Activated naive CD4-positive, alpha-beta T cell (primary cell): ENCODE results near the gene CD74.
"Not testable (repeated sequence)": the region's sequence is repeated elsewhere in the genome, so short reads cannot be mapped to it uniquely, and the experiment has no call there.

Experiments
- DNase-seq, 4 experiments: peaks; one replicate each; lab custom pipeline; 2025; lab: John Stamatoyannopoulos, UW

The CD74 gene

DNA sequence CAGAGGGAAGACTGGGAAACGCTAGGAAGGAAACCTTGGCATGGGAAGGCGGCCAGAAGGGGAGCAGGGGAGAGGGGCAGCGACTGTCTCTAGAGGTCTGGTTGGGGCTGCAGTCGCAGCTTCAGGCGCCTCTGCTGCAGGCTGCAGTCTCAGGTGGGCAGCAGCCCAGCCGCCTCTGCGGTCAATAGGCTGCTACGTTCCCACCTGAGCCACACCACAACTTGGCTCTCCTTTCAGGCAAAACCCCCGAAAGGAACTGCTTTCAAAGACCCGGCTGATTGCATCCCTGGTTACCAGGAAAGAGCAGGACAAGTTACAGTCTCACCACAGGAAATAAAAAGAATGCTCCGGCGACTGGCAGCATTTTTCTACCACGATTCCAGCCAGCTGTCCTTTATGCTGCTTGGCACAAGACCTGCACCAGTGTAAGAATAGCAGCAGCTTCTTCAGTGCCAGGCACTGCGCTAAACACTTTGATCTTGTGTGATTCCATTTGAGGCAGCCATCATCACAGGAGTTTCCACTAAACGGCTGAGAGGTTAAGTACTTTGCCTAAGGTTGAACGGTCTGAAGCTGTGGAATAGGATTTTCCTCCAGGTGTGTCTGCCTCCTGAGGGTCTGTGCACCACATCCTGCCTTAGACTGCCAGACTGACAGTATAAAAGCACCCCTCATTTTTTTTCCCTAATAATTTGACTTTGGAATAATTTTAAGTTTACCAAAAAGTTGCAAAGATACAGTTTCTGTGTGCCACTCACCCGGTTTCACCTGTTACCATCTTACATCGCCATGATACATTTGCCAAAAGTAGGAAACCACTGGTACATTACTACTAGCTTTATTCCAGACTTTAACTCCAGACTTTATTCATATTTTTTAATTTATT lies 29.3 kb upstream of the CD74 start:
- DNase-seq, result no peak

DNA sequence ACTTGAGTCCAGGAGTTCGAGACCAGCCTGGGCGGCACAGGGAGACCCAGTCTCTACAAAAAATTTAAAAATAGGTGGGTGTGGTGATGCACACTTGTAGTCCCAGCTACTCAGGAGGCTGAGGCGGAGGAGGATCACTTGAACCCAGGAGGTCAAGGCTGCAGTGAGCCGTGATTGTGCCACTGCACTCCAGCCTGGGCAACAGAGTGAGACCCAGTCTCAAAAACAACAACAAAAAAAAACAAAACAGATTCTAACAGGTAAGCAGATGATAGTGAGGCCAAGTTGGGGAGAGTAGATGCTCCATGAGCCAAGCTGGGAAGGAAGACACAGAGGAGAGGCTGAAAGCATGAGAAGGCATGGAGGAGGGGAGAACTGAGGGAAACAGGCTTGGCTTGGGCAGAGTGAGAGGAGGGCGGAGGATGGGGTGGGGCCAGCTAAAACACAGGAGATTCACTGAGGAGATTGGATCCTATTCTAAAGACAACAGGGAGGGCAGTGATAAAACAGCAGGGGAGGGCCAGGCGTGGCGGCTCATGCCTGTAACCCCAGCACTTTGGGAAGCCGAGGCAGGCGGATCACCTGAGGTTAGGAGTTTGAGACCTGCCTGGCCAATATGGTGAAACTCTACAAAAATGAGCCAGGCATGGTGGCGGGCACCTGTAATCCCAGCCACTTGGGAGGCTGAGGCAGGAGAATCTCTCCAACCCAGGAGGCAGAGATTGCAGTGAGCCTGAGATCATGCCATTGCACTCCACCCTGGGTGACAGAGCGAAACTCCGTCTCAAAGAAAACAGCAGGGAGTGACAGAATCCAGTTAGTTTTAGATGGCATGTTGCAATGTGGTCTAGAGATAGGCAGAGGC lies 28.5 kb upstream of the CD74 start:
- DNase-seq, result no peak

DNA sequence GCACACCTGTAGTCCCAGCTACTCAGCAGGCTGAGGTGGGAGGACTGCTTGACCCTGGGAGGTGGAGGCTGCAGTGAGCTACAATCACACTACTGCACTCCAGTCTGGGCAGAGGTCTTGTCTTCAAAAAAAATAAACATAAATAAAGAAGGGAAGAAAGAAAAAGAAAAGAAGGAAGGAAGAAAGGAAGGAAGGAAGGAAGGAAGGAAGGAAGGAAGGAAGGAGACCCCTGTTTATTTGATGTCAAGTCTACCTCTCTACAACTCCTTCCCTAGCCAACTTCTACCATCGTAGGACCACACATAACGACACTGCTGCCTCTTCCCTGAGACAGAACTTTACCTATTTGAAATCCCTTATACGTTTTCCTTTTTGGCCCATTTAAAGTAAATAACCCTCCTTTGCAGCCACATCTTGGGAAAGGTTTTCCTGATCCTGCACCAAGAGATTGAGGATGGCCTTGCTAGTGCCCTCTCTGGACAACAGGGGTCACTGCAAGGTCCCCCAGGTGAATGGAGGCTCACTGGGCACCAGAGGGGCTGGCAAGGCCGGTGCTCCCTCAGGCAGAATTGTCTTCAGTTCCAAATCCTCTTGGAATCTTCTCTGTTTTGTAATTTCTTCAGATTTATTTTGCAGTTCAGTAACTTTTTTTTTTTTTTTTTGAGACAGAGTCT lies 26.3 kb upstream of the CD74 start:
- no peak for DNase-seq

DNA sequence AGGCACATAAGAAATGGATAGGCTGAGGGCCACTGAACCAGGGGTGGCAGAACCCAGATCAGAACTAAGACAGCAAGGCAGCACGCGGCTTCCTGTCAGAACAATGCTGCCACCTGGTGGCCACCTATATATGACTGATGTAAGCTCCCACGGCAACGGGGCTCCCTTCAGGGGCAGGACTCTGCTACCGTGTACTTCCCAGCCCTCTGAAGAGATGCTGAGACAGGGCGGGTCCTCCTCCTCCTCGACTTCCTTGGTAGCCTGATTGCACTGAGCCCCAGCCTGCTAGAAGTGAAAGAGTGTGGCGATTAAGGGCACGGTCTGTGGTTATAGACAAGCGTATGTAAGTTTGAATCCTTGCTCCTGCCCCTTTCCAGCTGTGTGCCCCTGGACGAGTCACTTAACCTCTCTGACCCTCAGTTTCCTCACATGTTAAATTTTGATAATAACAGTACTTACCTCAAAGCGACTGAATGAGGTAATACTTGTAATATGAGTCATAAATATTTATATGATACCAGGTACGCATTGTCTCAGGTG lies 23.5 kb upstream of the CD74 start:
- peak; percentile 66 to 92 (median 85) for DNase-seq

DNA sequence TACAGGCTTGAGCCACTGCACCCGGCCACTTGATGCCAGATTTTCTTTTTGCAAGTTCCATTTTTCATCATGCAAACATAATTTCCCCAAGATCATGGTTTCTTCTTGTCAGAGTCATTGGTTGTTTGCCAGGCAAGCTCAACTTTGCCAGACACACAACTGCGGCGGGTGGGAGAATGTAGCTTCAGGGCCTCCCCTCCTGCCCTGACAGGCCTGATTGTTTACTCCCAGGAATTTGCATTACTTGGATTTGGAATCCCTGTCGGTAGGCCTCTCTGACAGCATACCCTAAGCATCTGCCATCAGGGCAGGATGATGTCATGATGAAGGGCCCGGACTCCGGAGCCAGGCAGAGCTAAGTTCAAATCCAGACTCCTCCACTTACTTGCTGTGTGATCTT lies 21.8 kb upstream of the CD74 start:
- DNase-seq, result no peak

DNA sequence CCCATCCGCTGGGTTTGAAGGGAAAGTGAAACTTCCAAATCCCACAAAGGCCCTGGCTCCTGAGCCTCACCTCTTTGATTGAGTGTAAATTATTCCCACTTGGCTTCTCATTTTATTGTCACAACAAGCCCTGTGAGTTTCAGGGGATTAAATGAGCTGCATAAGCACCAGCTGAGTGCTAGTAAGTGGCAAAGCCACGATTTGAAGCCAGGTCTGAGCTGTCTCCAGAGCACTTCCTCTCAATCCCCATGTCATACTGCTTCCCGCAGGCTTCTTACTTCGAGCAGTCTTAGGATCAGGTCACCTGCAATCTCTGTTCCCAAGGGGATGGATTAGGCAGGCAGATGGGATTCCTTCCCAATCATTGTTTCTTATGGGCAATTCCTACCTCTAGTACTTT lies 18.9 kb upstream of the CD74 start:
- no peak for DNase-seq

DNA sequence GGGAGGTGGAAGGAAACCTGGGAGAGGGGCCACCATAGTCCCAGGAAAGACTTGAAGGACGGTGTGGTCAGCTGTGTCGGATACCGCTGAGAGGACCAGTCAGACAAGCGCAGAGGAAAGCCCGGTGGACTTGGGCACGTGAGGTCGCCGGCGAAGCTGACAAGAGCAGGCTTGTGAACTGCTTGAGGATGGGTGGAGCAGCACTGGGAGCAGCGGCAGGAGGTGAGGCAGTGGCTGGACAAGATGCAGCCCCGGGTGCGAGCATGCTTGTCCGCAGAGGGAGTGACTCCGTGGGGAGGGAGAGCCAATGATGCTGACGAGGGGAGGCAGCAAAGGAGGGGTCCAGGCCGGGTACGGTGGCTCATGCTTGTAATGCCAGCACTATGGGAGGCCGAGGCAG lies 18.3 kb upstream of the CD74 start:
- DNase-seq, result no peak

DNA sequence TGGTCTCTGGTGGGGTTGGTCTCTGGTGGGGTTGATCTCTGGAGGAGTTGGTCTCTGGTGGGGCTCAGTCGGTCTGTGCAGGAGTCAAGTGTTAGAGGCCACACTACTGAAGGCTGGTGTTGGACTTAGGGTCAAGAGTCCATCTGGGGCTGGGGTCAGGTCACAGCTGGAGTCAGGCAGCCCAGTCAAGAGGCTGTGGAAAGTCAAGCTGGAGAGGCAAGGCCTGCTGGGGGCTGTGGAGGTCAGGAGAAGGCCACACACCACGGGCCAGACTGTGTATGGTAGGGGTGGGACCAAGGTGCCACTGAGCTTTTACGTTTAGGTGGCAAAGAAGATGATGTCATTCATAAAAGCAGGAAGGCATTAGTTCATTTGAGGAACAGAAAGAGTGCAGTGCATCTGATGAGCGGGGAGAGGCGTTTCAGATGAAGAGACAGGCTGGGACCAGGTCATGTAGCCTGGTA lies 16.7 kb upstream of the CD74 start:
- no peak for DNase-seq

DNA sequence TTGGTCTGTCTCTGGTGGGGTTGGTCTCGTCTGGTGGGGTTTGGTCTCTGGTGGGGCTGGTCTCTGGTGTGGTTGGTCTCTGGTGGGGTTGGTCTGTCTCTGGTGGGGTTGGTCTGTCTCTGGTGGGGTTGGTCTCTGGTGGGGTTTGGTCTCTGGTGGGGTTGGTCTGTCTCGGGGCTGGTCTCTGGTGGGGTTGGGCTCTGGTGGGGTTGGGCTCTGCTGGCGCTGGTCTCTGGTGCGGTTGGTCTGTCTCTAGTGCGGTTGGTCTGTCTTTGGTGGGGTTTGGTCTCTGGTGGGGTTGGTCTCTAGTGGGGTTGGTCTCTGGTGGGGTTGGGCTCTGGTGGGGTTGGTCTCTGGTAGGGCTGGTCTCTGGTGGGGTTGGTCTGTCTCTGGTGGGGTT lies 16.3 kb upstream of the CD74 start:
- no peak for DNase-seq

DNA sequence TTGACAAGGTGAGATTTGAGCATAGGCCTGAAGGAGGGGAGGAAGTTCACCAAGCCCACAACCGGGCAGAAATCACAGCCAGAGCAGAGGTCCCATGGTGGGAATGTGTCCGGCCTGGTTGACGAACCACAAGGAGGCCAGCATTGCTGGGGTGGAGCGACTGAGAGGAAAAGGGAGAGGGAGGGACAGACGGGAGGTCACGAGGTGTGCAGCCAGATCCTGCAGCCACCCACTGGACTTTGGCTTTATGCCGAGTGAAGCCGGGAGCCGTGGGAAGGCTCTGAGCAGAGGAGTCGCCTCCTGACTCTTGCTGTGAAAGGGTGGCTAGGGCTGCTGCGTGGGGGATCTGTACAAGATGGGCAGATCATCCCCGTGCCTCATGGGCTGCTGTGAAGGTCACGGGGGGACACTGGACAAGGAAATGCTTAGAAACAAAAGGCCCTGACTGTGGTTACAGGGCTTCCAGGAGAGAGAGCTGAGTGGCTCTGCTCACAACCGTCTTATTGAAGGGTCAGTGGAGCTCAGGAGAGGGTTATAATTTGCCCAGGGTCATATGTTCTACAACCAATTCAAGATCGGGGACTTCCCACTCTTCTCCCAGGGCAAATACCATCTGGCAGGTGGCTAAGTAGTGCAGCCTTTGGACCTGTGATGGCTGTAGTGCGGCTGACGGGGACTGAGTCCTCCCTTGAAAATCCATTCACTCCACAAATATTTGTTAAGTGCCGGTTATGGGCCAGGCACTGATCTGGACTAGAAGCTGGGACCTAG lies 15.6 kb upstream of the CD74 start:
- no peak for DNase-seq

DNA sequence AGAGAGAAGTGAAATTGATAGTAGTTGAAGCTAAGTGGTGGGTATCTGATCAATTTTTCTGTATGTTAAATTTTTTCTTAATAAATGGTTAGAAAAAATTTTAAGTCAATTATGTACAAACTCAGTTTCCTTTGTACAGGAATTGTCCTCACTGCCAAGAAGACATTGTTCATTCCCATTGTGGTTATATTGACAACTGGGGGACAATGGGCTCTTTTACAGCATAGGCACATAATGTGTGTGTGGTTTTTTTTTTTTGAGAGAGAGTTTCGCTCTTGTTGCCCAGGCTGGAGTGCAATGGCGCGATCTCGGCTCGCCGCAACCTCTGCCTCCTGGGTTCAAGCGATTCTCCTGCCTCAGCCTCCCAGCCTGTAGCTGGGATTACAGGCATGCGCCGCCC lies 13.5 kb upstream of the CD74 start:
- not testable (repeated sequence) for DNase-seq

DNA sequence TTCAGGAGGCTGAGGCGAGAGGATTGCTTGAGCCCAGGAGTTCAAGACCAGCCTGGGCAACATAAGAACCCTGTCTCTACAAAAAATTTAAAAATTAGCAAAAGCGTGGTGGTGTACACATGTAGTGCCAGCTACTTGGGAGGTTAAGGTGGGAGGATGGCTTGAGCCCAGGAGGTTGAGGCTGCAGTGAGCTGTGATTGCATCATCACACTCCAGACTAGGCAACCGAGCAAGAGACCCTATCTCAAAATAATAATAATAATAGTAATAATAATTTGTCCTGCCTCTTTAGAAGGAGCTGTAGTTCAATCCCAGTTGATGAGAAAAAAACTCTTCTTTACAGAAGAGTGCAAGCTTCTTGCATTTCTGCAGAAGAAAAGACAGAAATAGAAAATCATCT lies 10.0 kb upstream of the CD74 start:
- DNase-seq, result no peak

DNA sequence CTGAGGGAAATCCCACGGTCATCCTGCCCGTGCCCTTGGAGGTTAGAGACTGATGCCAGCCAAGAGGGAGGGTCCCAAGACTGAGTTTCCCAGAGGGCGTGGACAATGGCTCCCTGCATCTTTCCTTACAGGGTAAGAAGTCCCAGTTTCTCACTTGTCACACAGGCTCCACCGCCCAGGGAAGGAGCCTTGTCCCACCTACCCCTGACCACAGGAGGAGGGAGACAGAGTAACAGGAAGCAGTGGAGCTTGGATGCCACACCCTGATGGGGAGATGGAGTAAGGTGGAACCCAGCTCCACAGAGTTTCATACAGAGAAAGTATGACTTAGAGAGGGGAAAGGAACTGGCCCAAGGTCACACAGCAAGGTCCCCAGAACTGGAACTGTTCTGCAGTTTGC lies 9.4 kb upstream of the CD74 start:
- no peak for DNase-seq

DNA sequence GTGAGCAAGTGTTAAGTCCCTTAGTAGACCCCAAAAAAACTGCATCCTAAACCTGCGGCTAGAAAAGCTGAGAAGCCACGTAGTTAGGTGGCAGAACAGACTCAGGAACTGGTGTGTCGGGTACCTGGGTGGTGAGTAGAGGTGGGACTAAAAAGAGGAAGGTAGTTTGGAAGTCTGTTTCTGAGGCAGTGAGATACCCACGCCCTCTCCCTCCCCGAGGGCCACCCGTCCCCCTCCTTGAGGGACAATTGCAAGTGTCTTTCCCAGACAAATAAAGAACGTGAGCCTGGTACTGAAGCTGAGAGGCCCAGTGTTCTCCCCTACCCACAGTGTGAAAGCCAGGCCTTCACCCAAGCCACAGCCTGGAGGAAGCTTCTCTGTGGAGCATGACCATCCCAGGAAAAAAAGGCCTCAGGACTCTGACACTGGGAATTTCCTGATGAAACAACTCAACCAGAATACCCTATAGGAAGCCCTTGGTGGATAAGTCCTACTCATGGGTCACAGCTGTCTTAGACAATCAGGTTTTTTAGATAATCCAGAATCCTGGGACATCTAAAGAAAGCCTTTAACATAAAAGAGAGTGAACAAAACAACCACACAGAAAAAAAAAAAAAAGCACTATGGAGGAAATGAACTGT lies 7.0 kb upstream of the CD74 start:
- DNase-seq, result no peak

DNA sequence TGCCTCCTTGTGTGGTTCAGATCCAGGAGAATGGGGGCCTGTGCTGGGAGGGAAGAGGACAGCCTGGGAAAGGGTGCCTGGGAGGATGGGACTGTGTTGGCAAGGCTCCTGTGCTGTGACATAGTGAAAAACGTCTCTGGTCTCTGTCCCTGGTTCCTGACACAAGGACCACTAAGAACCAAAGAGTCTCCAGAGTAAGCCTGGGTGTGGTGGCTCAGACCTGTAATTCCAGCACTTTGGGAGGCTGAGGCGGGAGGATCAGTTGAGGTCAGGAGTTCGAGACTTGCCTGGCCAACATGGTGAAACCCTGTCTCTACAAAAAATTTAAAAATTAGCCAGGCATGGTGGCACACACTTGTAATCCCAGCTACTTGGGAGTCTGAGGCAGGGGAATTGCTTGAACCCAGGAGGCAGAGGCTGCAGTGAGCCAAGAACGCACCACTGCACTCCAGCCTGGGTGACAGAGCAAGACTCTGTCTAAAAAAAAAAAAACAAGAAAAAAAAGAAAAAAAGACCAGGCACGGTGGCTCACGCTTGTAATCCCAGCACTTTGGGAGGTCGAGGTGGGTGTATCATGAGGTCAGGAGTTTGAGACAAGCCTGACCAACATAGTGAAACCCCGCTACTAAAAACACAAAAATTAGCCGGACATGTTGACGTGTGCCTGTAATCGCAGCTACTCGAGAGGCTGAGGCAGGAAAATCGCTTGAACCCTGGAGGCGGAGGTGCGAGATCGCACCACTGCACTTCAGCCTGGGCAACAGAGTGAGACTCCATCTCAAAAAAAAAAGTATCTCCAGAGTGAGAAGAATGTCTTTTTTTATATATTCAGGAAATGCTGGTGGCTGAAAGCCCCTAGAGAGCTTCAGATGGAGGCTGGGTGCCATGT lies 1.4 kb upstream of the CD74 start:
- DNase-seq, result not testable (repeated sequence)

DNA sequence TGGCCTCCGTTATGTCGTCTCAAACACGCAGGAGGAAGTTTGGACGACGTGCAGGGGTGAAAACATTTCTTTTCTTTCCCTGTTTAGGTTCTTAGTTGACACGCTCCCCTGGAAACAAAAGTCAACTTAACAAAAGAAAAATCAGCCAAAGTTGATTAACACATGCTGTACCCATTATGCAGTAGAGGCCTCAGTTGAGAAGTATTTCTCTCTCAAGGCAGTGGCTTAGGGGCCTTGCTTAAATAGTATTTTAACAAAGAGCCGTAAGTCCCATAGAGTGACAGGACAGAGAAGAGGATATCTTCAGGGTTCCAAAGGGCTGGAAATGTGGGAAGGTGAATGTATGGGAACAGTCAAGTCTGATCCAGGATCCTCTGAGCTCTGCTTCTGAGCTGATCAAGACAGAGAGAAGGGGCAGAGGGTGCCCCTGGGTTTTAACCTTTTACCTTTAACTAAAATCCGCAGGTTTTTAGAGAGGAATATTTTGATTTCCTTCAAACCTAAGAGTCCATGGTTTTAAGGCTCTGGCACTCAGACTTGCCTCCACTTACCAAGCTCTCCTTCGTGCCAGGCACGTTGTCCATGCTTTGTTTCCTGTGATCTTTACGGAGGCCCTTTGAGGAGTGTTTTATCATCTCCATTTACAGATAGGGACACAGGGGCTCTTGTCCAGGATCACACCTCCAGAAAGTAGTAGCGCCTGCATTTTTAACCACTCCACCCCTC lies 629 bp upstream of the CD74 start:
- DNase-seq, result no peak

DNA sequence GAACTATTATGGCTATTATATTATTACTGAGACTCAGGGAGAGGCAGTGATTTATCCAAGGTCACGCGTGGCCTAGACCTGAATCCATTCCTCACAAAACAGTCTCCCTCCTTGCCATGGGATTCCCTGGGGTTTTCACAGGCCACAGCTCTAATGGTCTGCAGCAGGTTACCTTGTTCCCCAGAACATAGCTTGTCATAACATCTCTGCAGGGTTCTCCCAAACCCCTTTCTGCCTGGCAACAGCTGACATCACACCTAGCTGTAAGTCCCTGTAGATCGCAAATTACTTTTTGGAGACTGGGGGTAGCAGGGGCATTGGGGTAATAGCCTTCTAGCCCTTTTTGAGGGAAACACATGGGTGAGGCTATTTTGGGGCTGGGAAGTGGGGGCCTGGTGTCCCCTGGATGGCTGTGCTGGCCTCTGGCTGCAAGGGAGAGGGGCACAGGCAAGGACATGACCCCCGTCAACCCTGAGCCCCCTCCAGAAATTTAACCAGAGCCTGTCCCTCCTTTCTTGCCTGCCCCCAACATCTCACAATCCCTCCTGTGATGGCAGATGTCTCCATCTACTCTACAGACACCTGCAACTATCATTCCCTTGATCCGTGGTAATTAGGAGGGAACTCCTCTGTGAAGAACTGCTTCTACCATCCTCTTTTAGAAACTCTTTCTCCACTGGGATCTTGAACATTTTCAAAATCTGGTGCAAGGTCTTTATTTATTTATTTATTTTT lies 1.3 kb downstream of the CD74 start:
- peak in 1 of 4 experiments; percentile 56 for DNase-seq

DNA sequence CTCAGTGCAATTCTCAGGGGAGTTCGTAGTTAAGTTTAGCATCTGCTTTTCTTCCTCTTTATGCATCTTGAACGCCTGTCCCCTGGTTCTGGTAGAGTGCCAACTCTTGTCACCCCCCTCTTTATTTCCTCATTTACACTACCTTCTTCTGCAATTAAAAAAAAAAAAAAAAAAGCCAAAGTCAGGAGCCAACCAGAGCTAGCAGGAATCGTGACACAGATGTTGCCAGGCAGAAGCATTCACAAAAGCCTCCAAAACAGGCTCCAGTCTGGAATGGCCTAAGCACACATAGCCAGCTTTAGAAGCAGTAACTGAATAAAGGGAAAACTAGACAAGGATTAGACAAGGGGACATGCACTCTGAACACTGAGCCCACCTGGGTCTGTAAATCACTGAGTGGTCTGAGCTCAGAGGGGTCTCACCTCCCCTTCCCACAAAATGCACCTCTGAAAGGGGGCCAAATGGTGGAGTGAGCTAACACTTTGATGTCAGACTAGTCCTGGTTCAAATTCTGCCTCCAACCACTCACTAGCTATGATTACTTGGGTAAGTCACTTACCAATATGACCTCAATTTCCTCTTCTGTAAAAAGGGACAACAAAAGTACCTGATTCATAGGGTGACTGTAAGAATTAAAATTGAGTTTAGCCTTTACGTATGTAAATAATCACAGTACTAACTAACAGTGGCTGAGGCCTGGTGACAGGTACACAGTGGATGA lies 2.0 kb downstream of the CD74 start:
- peak in 1 of 4 experiments; percentile 11 for DNase-seq
